Sciatic nerve (tissue), 2 donors: ENCODE data around the gene SGMS2. TPM values are rescaled to one million over a fixed set of nuclear protein-coding genes. Genes with fewer than 3 reads are reported as not detected.

Experiments
- ATAC-seq: fragments of 200-7000 bp; cut with Tn5 transposase; one replicate; pipeline ENCODE4 v1.9.1; 2020; ENCODE audit warnings: mild to moderate bottlenecking, moderate library complexity
- DNase-seq: peaks from one replicate; pipeline ENCODE4 v3.0.0-alpha.2; 2020; ENCODE audit warnings: low spot score
- intact Hi-C: fragments of 100-400 bp; cut with DNase I; formaldehyde crosslinking; loops from one replicate; pipeline ENCODE4 v1.14.2; 2022
- total RNA-seq: library from RNA; stranded (reverse); fragmentation: NEBNext Ultra II Directional; extraction: Animal tissue kit (Norgen Biotek cat#: 25700); gene quantifications from one replicate; pipeline ENCODE4 v1.2.1, GENCODE V29; 2021
- donor health status: DM: no; HTN: no; CAD: no.
- donor health status: DM: no; HTN: no; CAD: no.

The SGMS2 gene
- total RNA-seq, 1 donor from 2014 or later: 43.6 TPM

GRCh38 chr4:107856901-107857300 is 32.2 kb downstream of the SGMS2 start:
- ATAC-seq (no peak), DNase-seq (no peak)
- intact Hi-C loops: no loop called here

- no peak for ATAC-seq
- no peak for DNase-seq
- intact Hi-C loops: no loop called here
These were observed 33.0 kb downstream of the SGMS2 start for GRCh38 chr4:107857741-107858140.

GRCh38 chr4:107858158-107858742 is 33.5 kb downstream of the SGMS2 start:
- DNase-seq: no peak
- intact Hi-C loops: no loop called here
- ATAC-seq: no peak

- DNase-seq: no peak
- intact Hi-C loops: no loop called here
- ATAC-seq: peak; percentile 30
These were observed 37.9 kb downstream of the SGMS2 start for GRCh38 chr4:107862658-107863057.

GRCh38 chr4:107863416-107863815 is 38.7 kb downstream of the SGMS2 start:
- DNase-seq (no peak), ATAC-seq (no peak)
- intact Hi-C loops: no loop called here

GRCh38 chr4:107863850-107864371 is 39.2 kb downstream of the SGMS2 start:
- peak; percentile 42 for ATAC-seq
- intact Hi-C loops: no loop called here
- DNase-seq: no peak

GRCh38 chr4:107866726-107867125 is 42.0 kb downstream of the SGMS2 start:
- DNase-seq (no peak), ATAC-seq (peak; percentile 47)
- intact Hi-C loops: no loop called here

GRCh38 chr4:107870236-107870635 is 45.5 kb downstream of the SGMS2 start:
- no peak for DNase-seq
- ATAC-seq: peak; percentile 32
- intact Hi-C loops: no loop called here

- intact Hi-C loops: no loop called here
- no peak for DNase-seq
- peak; percentile 79 for ATAC-seq
These were observed 46.4 kb downstream of the SGMS2 start for GRCh38 chr4:107870916-107871786.

- intact Hi-C loops: no loop called here
- no peak for DNase-seq
- ATAC-seq: no peak
These were observed 49.3 kb downstream of the SGMS2 start for GRCh38 chr4:107874024-107874423.

- no peak for ATAC-seq
- no peak for DNase-seq
- intact Hi-C loops: no loop called here
These were observed 51.4 kb downstream of the SGMS2 start for GRCh38 chr4:107876099-107876498.

GRCh38 chr4:107877361-107877760 is 52.6 kb downstream of the SGMS2 start:
- intact Hi-C loops: no loop called here
- no peak for DNase-seq
- no peak for ATAC-seq

- no peak for DNase-seq
- intact Hi-C loops: no loop called here
These were observed 61.1 kb downstream of the SGMS2 start for GRCh38 chr4:107885865-107886264.

GRCh38 chr4:107888237-107888636 is 63.5 kb downstream of the SGMS2 start:
- DNase-seq (no peak), ATAC-seq (no peak)
- intact Hi-C loops: no loop called here

More at GRCh38 chr4:107885865-107886264, 61.1 kb downstream of the SGMS2 start:
- no peak for ATAC-seq

GRCh38 chr4:107890779-107891178 is 66.0 kb downstream of the SGMS2 start:
- intact Hi-C loops: no loop called here
- ATAC-seq: no peak
- DNase-seq: no peak

GRCh38 chr4:107891299-107891698 is 66.6 kb downstream of the SGMS2 start:
- intact Hi-C loops: no loop called here
- ATAC-seq (no peak), DNase-seq (no peak)

- ATAC-seq (no peak), DNase-seq (no peak)
- intact Hi-C loops: no loop called here
These were observed 68.7 kb downstream of the SGMS2 start for GRCh38 chr4:107893171-107894137.

- no peak for ATAC-seq
- intact Hi-C loops: no loop called here
- no peak for DNase-seq
These were observed 69.4 kb downstream of the SGMS2 start for GRCh38 chr4:107894138-107894603.

GRCh38 chr4:107896158-107896645 is 71.5 kb downstream of the SGMS2 start:
- no peak for DNase-seq
- intact Hi-C loops: no loop called here
- ATAC-seq: peak; percentile 78
